HG03097 (cell line): Measurements from ENCODE around the gene PABPC1L.

ENCODE experiments used
- ATAC-seq: cut with Tn5 transposase; IDR thresholded peaks from one replicate; pipeline ENCODE4 v1.9.1; 2021; ENCODE audit not compliant: unreplicated experiment, low FRiP score

Gene PABPC1L

DNA sequence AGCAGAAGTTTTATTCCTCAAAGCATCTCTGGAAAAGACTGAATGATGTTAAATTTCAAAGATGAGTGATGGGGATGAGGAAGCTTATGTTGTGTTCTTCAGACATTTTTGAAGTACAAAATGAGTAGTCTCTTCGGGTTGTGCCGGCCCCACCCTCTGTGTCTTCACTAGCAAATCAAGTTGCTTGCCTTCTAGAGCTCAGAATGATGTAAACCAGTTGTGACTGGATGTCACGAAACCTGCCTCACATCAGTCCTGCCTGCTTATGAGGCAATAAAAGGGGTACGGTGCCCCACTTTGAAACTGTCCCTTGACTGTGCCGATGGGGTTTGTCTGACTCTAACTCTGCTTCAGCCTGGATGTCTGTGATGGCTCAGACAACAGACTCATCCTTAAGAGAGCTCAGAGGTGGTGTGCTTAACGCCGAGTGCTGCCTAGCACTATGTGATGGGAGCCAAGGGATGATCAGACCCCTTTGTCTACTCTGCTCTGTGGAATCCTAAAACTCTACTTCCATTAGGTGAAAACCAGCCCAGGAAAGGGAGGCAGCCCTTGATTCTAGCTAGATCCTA, 31.3 kb downstream of the PABPC1L start:
- ATAC-seq, result no peak

DNA sequence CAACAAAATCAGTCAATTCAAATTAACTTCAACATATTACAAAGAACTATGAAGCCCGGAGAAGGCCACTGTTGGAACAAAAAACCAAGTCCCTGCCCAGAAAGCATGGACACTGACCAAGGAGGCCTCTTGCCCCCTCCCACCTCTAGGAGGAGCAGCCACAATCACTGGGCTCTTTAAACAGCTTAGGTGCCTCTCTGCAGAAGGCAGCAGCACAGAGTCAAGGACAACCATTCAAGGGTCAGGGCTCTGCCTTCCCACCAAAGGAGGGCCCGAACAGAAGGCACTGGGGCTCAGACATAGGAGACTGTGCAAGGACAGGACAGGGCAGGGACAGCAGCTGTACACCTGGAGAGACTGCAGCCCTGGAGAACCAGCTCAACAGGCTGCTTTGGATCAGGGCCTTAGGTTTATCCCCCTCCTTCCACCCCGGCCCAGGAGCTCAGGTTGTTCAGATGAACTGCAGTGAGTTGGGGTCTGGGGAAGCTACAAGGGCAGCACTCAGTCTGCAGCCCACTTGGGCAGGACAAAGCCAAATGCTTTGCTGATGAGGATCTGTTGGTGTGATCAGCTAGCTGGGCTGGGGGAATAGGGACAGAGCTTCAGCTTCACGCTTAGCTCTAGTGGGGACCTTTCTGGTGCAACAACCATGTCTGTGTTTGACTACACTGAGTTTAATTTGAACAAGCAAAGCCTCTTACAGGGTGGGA, 32.6 kb downstream of the PABPC1L start:
- ATAC-seq, result no peak

- no peak for ATAC-seq
These were observed 34.0 kb downstream of the PABPC1L start for GRCh38 chr20:44943828-44944227.

GRCh38 chr20:44945261-44945660, 35.4 kb downstream of the PABPC1L start:
- ATAC-seq, result no peak

- no peak for ATAC-seq
These were observed 36.5 kb downstream of the PABPC1L start for GRCh38 chr20:44946271-44946852.

DNA sequence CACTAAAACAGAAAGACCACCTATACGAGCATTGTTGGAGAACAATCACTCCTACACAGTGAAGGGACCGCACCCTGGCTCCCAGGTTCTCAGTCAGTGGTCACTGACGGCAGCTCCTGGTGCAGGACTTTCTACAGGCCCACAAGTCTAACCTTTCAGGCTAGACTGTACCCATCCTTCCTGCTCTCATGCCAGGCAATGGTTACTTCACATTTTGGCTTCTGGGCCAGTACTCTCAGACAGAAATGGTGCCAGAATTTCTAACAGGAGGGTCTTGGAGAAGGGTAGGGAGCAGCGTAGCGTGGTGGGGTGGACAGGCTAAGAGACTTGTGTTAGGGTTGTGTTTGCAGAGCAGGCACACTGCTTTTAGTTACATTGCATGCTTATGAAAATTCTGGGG, 38.2 kb downstream of the PABPC1L start:
- ATAC-seq, result no peak

GRCh38 chr20:44948513-44948912, 38.7 kb downstream of the PABPC1L start:
- ATAC-seq, result no peak

DNA sequence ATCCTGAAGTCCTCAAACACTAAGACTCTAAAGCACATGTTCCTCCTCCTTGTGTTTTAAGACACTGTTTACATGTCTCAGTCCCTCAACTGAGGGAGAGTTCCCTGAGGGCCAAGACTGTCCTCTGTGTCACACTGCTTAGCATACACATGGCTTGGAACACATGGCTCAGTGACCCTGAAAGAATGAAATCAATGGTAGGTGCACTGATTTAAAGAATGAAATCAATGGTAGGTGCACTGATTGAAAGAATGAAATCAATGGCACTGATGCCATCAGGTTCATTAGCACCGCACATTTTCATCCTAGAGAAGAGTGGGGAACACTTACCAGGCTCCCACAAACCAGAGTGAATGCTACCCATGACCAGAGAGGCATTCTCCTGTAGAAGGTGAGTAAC, 40.5 kb downstream of the PABPC1L start:
- no peak for ATAC-seq

DNA sequence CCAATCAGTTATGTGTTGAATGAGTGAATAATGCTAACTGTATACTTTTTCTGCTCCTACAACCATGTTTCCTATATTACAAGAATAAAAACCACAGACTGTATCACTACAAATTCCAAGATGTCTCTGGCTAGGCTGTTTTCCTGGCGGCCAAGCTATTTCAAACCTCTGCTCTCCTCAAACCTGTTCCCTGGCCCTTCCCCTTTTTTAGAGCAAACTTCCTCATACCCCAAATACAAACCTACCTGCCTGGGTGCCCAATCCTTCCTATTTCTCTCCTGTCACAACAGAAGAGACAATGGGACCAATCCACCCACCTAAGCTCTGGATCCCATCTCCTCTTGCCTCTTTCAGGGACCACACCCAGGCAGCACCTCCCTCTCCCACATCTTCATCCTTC, 42.9 kb downstream of the PABPC1L start:
- ATAC-seq, result no peak

DNA sequence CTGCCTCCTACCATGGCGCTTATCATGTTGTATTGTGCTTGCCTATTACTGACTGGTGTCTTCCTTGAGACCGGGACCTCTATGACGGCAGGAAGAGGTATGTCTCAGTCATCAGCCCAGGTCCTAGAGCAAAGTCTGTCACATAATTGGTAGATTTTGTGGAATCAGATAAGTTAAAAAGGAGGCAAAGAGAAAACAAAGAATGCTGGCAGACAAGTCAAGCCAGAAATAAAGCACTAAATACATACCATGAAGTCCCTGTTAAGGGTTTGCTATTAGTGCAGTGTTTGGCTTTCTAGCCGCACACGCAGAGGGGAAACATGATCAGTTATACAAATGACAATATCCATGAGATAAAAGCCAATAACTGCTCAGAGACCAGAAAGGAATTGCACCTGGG, 44.4 kb downstream of the PABPC1L start:
- ATAC-seq, result no peak

DNA sequence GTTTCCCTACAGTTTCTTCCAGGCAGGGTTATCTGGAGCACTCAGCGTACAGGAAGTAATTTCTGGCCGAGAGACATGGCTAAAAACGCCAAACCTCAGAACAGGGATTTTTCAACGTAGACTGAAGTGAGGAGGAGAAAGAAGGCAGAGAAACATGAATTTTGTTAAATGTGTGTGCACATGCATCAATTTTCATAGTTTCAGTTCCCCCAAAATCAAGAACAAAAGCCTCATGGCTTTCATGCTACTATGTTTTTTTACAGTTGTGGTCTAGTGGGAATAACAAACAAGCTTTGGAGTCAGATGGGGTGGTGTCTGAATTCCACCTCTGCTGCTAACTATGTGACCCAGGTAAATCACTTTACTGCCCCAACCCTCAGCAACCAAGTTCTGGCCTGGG, 45.4 kb downstream of the PABPC1L start:
- ATAC-seq, result no peak

GRCh38 chr20:44956410-44956809, 46.5 kb downstream of the PABPC1L start:
- ATAC-seq, result no peak

- ATAC-seq, result no peak
These were observed 48.4 kb downstream of the PABPC1L start for GRCh38 chr20:44958276-44958675.

- ATAC-seq, result no peak
These were observed 49.3 kb downstream of the PABPC1L start for GRCh38 chr20:44959082-44959637.

DNA sequence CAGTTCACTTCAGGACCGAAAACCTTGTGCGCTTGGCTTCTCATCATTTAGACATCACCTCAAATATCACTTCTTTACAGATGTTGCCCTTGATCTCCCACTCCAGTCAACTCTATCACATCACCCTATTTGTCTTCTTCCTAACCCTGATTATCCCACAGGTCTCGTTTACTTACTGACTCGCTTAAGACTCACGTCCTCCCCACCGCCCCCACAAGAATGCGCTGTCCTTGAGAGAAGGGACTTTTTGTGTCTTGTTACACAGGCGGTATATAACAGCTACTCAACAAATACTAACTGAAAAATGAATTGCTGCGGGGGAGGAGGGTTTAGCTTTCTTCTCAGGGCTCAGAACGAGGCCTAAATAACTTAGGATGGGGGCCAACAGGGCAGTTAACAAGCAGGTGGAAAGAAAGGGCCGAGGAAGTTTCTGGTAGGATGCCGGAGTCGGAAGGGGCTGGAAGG, 49.8 kb downstream of the PABPC1L start:
- no peak for ATAC-seq

DNA sequence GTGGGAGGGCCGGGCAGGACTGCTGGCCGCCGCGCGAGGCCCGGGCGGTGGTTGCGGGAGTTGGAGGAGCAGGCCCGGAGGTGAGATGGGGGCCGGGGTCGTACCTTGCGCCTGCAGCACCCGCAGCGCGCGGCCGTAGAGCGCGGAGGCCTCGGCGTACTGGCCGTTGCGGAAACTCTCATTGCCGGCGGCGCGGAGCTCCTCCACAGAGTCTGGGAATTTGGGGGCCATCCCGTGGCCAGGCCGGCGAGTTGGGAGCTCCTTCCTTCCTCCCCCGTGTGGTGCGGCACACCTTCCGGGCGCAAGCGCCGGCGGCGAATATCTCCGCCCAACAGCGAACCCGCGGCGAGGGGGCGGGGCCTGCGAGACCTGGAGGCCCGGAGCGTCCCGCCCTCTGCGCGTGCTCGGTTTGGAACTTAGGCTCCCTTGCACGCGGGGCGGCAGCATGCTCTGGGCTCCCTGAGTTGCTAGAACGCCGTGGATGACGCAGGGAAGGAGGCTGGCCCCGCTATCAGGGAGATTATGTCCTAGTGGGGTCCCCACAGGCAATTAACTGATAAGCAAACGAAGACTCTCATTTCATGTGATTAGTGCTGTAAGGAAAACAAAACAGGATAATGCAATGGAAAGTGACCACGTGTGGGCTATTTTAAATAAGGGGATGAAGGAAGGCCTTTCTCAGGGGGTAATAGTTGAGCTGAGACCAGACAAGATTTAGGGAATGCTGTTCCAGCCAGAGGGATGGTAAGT, 50.4 kb downstream of the PABPC1L start, which contains the start of gene TOMM34:
TOMM34 (minus strand) TSS at position 295 of the 750 bp plus-strand sequence; CDS start at position 231, 64 bp downstream.
- peak; percentile 76 for ATAC-seq

DNA sequence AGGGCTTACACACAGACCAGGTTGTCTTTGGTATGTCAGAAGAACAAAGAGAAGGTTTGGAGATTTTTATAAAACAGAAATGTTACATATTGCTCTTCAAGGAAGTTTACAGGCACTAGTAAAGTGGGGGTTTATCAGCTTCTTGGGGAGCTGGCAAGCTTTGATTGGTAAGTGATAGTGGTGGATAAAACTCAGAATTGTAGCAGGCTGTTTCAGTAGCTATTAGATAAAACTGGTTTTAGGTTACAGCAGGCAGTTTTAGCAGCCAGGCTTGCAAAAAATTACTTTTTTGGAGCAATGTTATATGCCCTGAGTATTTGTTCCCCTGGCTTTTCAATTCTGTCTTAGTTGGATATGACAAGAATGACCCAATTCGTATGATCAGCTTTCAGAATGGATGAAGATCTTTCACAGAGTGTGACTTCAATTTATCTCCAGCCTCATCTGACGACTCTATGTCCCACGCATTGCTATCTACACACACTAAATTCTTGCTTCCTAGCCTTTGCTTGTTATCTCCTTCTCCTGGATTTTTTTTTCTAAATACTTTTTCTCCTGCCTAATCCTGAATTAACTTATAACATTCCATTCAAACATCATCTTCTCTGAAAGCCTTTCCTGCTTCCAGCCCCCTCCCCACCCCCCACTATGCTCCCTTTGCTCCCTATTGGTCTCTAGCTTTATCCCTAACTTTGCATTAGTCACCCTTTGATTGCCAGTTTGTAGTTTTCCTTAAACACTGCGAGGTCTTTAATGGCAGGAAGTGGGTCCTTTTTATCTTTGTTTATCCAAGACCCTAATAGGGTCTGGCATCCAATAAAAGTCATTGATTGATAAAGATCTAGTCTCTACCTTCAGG, 51.4 kb downstream of the PABPC1L start:
- ATAC-seq, result no peak

DNA sequence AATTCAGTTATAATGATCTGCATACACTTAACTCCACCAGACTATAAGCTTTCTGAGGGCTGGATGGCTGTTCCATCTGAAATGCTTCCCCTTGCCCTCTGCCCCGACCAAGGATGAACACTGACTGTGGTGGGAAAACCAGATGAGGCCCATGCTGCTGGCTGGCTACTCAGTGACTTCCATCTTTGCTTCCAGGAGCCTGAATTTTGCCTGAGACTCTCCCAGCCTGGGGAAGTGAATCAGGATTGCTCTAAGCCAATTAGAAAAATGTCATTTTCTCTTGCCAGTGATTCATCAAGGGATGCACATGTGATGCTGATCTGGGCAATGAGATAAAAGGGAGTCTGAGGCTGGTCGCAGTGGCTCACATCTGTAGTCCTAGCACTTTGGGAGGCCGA, 52.0 kb downstream of the PABPC1L start:
- ATAC-seq, result no peak

- no peak for ATAC-seq
These were observed 52.6 kb downstream of the PABPC1L start for GRCh38 chr20:44962483-44962882.
